B cell (primary cell): ENCODE data around the gene GGTLC1. TPM values are rescaled to one million over a fixed set of nuclear protein-coding genes. Genes with fewer than 3 reads are reported as not detected.

Experiments
- ATAC-seq: fragments of 200-7000 bp; cut with Tn5 transposase; one replicate; pipeline ENCODE4 v1.10.0; 2021; ENCODE audit warnings: low read depth, mild to moderate bottlenecking, moderate number of reproducible peaks, moderate library complexity
- CTCF ChIA-PET: fragments of 350-600 bp; sonication (Branson Sonifier 250); formaldehyde crosslinking; loops from one replicate; lab custom pipeline; 2021; ENCODE audit warnings: antibody characterized with exemption, inconsistent platforms; lab: Charles Lee
- POLR2A ChIA-PET: fragments of 350-600 bp; sonication (Branson Sonifier 250); formaldehyde crosslinking; loops from one replicate; lab custom pipeline; 2021; ENCODE audit warnings: antibody characterized with exemption; lab: Charles Lee
- DNase-seq: peaks from one replicate; pipeline ENCODE4 v3.0.0; 2013
- H2AFZ ChIP-seq: 2 replicates; pipeline ENCODE4 v1.6.1; 2012; ENCODE audit warnings: mild to moderate bottlenecking, low read depth, low read length; ENCODE audit not compliant: insufficient read depth, poor library complexity, severe bottlenecking
- H3K27ac ChIP-seq, 2 donors: 1 replicate in 1 of 2; 2 replicates in 1 of 2; pipeline ENCODE4 v1.5.1; 2012 to 2013; ENCODE audit warnings: low read length in 2 of 2, mild to moderate bottlenecking in 2 of 2, moderate library complexity in 1 of 2
- H3K27me3 ChIP-seq, 4 experiments: fragments of 200-600 bp in 1 of 4; sonication (generic) in 1 of 4; replicated peaks in 1 of 4; 1 replicate in 2 of 4; 2 replicates in 2 of 4; pipeline versions ENCODE4 v1.6.1 to v1.7.0; 2013 to 2016; ENCODE audit warnings: low read length in 3 of 4, mild to moderate bottlenecking in 2 of 4, mixed read lengths in 1 of 4, moderate library complexity in 1 of 4; ENCODE audit not compliant: insufficient read depth in 4 of 4, control insufficient read depth in 3 of 4; ENCODE audit errors: control extremely low read depth in 1 of 4
- H3K36me3 ChIP-seq, 2 experiments: replicated peaks in 1 of 2; 1 replicate in 1 of 2; 2 replicates in 1 of 2; pipeline versions ENCODE4 v1.6.1 to v1.7.1; 2013; ENCODE audit warnings: low read length in 1 of 2; ENCODE audit not compliant: insufficient read depth in 2 of 2, control insufficient read depth in 1 of 2; ENCODE audit errors: control extremely low read depth in 1 of 2, extremely low read depth in 1 of 2
- H3K4me1 ChIP-seq, 2 donors: fragments of 200-600 bp in 1 of 2; sonication (generic) in 1 of 2; 1 replicate in 1 of 2; 2 replicates in 1 of 2; pipeline versions ENCODE4 v1.5.1 to v1.6.1; 2013 to 2017; ENCODE audit warnings: low read length in 2 of 2; ENCODE audit not compliant: control insufficient read depth in 2 of 2, insufficient read depth in 2 of 2
- H3K4me2 ChIP-seq: replicated peaks from 2 replicates; pipeline ENCODE3; 2012; ENCODE audit warnings: mild to moderate bottlenecking, low read depth, low read length; ENCODE audit not compliant: poor library complexity, severe bottlenecking
- H3K4me3 ChIP-seq, 5 experiments: fragments of 200-600 bp in 1 of 5; sonication (generic) in 1 of 5; 1 replicate in 3 of 5; 2 replicates in 2 of 5; pipeline versions ENCODE4 v1.5.1 to v1.7.0; 2011 to 2016; ENCODE audit warnings: low read length in 4 of 5, mild to moderate bottlenecking in 4 of 5, low read depth in 2 of 5, control low read depth in 1 of 5, moderate library complexity in 1 of 5; ENCODE audit not compliant: insufficient read depth in 1 of 5; ENCODE audit errors: control extremely low read depth in 1 of 5, extremely low read depth in 1 of 5
- H3K79me2 ChIP-seq: fragments of 200-600 bp; sonication (generic); one replicate; pipeline ENCODE4 v1.6.0; 2016; ENCODE audit warnings: low read length; ENCODE audit not compliant: control insufficient read depth, insufficient read depth
- H3K9ac ChIP-seq: fragments of 200-600 bp; sonication (generic); 2 replicates; pipeline ENCODE4 v1.6.1; 2017; ENCODE audit warnings: mild to moderate bottlenecking, low read length, moderate library complexity
- H3K9me3 ChIP-seq, 3 donors: one replicate each; pipeline versions ENCODE4 v1.6.1 to v1.7.1; 2013; ENCODE audit warnings: low read length in 2 of 3; ENCODE audit not compliant: control insufficient read depth in 2 of 3, insufficient read depth in 1 of 3; ENCODE audit errors: control extremely low read depth in 1 of 3
- H4K20me1 ChIP-seq: 2 replicates; pipeline ENCODE4 v1.6.0; 2012; ENCODE audit warnings: mild to moderate bottlenecking, low read length; ENCODE audit not compliant: insufficient read depth, control insufficient read depth, poor library complexity, severe bottlenecking
- H3K27ac Mint-ChIP-seq: one replicate; pipeline ENCODE4 v1.8.0; 2021; ENCODE audit warnings: mixed read lengths
- H3K27me3 Mint-ChIP-seq: one replicate; pipeline ENCODE4 v1.8.0; 2021; ENCODE audit warnings: mixed read lengths
- H3K4me1 Mint-ChIP-seq: one replicate; pipeline ENCODE4 v1.8.0; 2021; ENCODE audit warnings: mixed read lengths
- H3K4me3 Mint-ChIP-seq: one replicate; pipeline ENCODE4 v1.8.0; 2021; ENCODE audit warnings: mixed read lengths
- H3K9me3 Mint-ChIP-seq: one replicate; pipeline ENCODE4 v1.8.0; 2022; ENCODE audit warnings: mixed read lengths; ENCODE audit not compliant: insufficient read depth
- EZH2 ChIP-seq: IDR thresholded peaks from 2 replicates; pipeline ENCODE4 v1.6.1; 2012; ENCODE audit warnings: borderline replicate concordance, low read depth, mild to moderate bottlenecking, moderate library complexity, low read length; ENCODE audit not compliant: insufficient read depth, poor library complexity, severe bottlenecking
- WGBS: methylation state at CpG from one replicate; pipeline ENCODE4 v1.1.5; 2013; ENCODE audit warnings: missing lambda C conversion rate; ENCODE audit not compliant: insufficient coverage; 5-methylcytosine and 5-hydroxymethylcytosine counted together
- intact Hi-C: fragments of 100-400 bp; cut with micrococcal nuclease; formaldehyde crosslinking; loops from one replicate; pipeline ENCODE4 v1.10.0; 2022
- polyA plus RNA-seq: library from polyadenylated mRNA; depleted of rRNA; stranded (reverse); fragments of >200 nt; gene quantifications from 2 replicates; pipeline ENCODE4 v1.2.3, GENCODE V29; 2012
- total RNA-seq, 2 donors: library from RNA; stranded (reverse); fragments of 120-200 nt in 1 of 2; gene quantifications; 1 replicate in 1 of 2; 2 replicates in 1 of 2; pipeline versions ENCODE4 v1.2.3 to v1.2.4, GENCODE V29; 2013 to 2022
- TF ChIP-seq, protein P1 (sequence below): fragments of 200-600 bp; IDR thresholded peaks from one replicate; pipeline ENCODE4 v1.8.0; 2022; ENCODE audit warnings: antibody characterized with exemption, mild to moderate bottlenecking

Gene GGTLC1
- total and polyA plus RNA-seq, 2 donors (not counting 1 experiment from before 2014, with no cell fraction given) = not detected

DNA sequence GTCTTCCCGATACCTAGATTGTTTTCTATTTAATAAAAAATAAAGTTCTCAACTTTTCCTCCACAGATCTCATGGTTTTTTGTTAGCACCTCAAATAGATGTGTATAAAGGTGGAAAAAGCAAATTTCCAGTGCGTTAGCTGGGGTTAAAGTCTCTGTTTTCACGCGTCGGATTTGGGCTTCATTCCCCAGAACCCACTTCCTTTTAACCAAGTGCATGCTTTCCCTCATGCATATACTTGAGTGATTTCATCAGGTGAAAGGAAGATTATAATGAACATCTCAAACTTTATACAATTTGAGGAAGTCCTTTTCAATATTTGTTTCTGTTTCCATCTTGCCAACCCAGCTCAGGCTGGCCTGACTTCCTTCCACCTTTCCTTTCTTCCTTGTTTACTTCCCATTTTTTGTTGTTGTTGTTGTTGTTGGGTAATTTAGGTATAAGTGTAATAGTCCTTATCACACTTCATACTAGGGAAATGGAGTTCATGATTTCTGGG is 43.9 kb upstream of the GGTLC1 start:
- CTCF ChIA-PET = no interaction called here
- no CpG with 5 or more reads among the region's 5 CpGs for WGBS
- no peak overlapping the region for H3K4me3 Mint-ChIP-seq

DNA sequence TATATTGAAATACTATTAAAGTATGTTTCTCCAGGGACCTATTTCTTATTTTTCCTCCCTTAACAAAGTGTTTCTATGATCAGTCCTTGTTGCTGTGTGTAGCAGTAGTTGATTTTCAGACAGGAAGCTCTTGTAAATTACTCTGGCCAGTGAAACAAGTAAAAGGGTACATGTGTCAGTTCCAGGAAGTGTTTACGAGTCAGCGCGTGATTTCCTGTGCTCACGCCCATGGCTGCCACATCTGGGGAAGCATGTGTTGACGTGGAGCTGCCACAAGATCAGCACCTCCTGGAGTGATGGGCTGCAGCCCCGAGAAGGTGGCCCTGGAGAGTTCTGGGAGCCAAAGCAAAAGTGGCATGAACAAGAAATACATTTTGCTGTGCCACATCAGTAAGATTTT is 38.6 kb upstream of the GGTLC1 start:
- WGBS = 3% methylated on average over 6 of the region's 6 CpGs
- Histone ChIP-seq H3K27me3 (no peaks in the 10 kb centered on the region), H3K4me3 (peak overlapping the region in 1 of 5 experiments; percentile 27), H3K9me3 (no peaks in the 10 kb centered on the region), H3K4me1 (peaks cover 13 to 16% of the 10 kb centered on the region in 2 donors), H3K27ac (peak overlapping the region in 1 of 2 donors; percentile 51), H3K36me3 (no peaks in the 10 kb centered on the region), H3K79me2 (no peaks in the 10 kb centered on the region), H4K20me1 (no peaks in the 10 kb centered on the region), H2AFZ (peak overlapping the region; percentile 80), H3K4me2 (peak overlapping the region; percentile 50), H3K9ac (no peak overlapping the region)
- H3K4me1 Mint-ChIP-seq = peaks cover 21% of the 10 kb centered on the region
- POLR2A ChIA-PET = no interaction called here
- H3K27me3 Mint-ChIP-seq = no peaks in the 10 kb centered on the region
- H3K9me3 Mint-ChIP-seq = no peaks in the 10 kb centered on the region
- TF ChIP-seq, protein P1, sequence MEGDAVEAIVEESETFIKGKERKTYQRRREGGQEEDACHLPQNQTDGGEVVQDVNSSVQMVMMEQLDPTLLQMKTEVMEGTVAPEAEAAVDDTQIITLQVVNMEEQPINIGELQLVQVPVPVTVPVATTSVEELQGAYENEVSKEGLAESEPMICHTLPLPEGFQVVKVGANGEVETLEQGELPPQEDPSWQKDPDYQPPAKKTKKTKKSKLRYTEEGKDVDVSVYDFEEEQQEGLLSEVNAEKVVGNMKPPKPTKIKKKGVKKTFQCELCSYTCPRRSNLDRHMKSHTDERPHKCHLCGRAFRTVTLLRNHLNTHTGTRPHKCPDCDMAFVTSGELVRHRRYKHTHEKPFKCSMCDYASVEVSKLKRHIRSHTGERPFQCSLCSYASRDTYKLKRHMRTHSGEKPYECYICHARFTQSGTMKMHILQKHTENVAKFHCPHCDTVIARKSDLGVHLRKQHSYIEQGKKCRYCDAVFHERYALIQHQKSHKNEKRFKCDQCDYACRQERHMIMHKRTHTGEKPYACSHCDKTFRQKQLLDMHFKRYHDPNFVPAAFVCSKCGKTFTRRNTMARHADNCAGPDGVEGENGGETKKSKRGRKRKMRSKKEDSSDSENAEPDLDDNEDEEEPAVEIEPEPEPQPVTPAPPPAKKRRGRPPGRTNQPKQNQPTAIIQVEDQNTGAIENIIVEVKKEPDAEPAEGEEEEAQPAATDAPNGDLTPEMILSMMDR = no peak
- no peak for TF ChIP-seq EZH2
- H3K27ac Mint-ChIP-seq = peak overlapping the region; percentile 84
- peak; percentile 56 for ATAC-seq
- intact Hi-C loops = no loop called here
- peak; percentile 56 for DNase-seq
- CTCF ChIA-PET = interaction anchor here (0.9 kb wide), 1 partner anchor 20 kb away, joined by 3 read pairs; no protein-coding TSS in a partner anchor
- H3K4me3 Mint-ChIP-seq = peak overlapping the region; percentile 77

More for the DNA sequence above, 43.9 kb upstream of the GGTLC1 start:
- H3K79me2 ChIP-seq = no peaks in the 10 kb centered on the region
- H2AFZ ChIP-seq = no peak overlapping the region
- DNase-seq (peak; percentile 5), ATAC-seq (no peak)
- no peak overlapping the region for H3K4me3 ChIP-seq
- peak overlapping the region; percentile 22 to 51 for H3K27ac ChIP-seq
- H3K27me3 ChIP-seq = no peaks in the 10 kb centered on the region
- H3K9ac ChIP-seq = no peak overlapping the region
- no peaks in the 10 kb centered on the region for H3K27me3 Mint-ChIP-seq
- no peak for TF ChIP-seq EZH2
- TF ChIP-seq, protein P1 = no peak
- POLR2A ChIA-PET = no interaction called here
- H4K20me1 ChIP-seq = no peaks in the 10 kb centered on the region
- no peaks in the 10 kb centered on the region for H3K36me3 ChIP-seq
- no peak overlapping the region for H3K4me2 ChIP-seq
- H3K4me1 ChIP-seq = peaks cover 18 to 19% of the 10 kb centered on the region in 2 donors
- peaks cover 23% of the 10 kb centered on the region for H3K4me1 Mint-ChIP-seq
- intact Hi-C loops = no loop called here
- H3K9me3 ChIP-seq = no peaks in the 10 kb centered on the region
- H3K27ac Mint-ChIP-seq = no peak overlapping the region
- H3K9me3 Mint-ChIP-seq = no peaks in the 10 kb centered on the region
